Stimulated activated CD4-positive, alpha-beta T cell treated with anti-CD3 and anti-CD28 coated beads, TNF-alpha, amount 100 ng/mL, for 1 hour (primary cell): ENCODE data around the gene AP4S1.
"Not testable (repeated sequence)": the region's sequence is repeated elsewhere in the genome, so short reads cannot be mapped to it uniquely, and the experiment has no call there.

Source experiments
- DNase-seq, 3 donors: peaks; one replicate each; pipeline ENCODE4 v3.0.0-alpha.2; 2020; ENCODE audit warnings: low read depth in 3 of 3, low spot score in 1 of 3

AP4S1 gene

DNA sequence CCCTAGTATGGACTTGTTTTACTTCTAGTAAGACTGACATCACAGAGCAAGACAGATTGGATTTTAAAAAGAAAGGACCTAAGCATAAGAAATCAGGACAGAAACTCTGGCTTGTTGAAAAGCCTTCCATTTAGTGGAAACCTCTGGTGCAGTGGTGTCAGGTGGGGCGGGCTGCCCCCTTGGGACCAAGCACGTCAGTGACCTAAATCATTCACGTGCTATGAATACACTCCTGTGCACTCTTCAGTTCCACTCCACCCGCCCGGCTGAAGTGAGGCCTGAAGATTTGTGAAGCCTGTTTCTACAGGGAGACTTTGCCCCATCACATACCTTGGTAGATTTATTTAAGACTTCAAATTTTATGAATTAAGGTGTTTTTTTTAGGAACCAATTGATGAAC is 58.9 kb downstream of the AP4S1 start:
- no peak for DNase-seq

DNA sequence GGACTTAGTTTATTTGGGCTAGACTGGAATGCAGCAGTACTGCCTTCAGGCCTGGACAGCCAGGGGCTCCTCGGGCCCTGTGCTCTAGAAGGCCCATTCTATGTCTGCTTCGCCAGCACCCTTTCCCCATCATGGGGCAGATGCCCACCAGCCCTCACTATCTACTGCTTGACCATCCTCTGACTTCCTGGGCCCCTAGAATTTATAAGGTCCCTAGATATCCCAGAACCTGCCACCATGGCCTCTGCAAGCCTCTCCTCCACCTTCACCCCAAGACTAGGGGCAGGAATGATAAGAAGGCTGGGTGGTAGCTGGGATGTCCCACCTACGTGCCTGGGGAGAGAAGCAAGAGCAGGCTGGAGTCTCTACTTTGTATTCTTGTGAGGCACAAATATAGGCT is 59.6 kb downstream of the AP4S1 start:
- DNase-seq, result no peak

DNA sequence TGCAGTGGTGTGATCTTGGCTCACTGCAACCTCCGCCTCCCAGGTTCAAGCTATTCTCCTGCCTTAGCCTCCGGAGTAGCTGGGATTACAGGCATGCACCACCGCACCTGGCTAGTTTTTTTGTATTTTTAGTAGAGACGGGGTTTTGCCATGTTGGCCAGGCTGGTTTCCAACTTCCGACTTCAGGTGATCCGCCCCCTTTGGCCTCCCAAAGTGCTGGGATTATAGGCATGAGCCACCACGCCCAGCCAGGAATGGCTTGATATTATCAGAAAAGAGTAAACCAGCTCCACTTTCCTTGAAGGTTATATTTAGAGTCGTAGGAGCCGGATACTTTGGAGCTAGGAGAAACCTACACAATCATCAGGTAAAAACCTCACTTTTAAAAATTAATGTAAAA is 61.0 kb downstream of the AP4S1 start:
- not testable (repeated sequence) for DNase-seq

DNA sequence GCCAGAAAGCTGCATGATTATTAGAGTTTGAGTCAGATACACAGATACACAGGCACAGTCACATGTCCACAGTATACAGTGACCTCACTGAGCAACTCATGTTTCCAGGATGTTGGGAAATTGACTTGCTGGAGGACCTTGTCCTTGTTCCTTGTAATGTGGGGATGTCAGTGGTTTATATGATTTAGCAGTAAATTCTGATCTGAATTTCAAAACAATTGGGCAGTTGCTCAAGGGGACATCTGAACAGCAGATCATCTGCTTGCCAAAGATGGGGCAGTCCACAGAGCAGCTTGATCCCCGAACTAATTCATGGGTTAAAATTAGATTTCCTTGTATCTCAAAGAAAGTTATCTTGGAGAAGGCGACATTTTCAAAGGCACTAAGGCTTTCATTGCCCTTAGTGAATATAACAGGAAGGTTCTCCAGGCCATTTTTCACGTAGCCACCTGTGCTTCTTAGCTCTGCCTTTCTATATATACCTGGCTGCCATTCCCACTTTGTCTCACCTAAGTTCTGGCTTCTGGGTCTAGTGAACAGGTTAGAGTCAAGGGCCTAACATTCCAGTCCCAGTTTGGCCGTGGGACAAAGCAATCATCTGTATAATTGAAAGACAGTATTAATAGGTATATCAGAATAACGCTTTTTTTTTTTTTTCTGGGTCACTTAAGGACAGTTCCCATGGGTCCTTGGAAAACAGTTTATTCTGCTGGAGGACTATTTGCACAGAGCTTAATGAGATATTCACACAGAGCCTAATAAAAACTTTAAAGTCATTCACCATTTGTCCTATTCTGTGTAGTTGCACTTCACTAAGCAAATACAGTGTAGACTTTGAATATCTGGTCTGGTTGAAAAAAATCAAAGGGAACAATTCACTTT is 65.7 kb downstream of the AP4S1 start:
- DNase-seq, result no peak

DNA sequence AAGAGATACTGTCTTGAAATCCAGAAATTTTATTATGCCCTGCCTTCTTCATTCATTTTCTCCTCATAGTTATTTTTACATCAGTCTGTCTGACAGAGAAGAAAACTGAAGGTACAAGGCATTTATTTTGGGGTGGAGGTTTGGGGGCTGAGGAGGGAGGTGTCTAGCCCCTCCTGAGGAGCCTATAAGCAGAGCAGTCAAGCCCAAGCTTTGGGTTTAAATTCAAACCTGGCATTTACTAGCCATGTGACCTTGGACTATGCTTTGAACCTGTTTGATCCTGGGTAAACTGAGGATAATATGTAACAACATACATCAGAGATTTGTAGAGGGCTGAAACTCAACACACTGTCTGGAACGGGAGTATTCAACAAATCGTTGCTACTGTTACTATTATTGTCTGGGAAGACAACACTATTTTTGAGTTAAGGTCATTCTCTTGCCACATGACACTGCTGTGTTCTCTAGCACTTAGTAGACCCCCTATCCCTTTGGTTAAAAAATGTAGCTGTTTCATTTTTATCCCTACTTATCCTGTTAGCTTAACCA is 66.8 kb downstream of the AP4S1 start:
- DNase-seq, result no peak

DNA sequence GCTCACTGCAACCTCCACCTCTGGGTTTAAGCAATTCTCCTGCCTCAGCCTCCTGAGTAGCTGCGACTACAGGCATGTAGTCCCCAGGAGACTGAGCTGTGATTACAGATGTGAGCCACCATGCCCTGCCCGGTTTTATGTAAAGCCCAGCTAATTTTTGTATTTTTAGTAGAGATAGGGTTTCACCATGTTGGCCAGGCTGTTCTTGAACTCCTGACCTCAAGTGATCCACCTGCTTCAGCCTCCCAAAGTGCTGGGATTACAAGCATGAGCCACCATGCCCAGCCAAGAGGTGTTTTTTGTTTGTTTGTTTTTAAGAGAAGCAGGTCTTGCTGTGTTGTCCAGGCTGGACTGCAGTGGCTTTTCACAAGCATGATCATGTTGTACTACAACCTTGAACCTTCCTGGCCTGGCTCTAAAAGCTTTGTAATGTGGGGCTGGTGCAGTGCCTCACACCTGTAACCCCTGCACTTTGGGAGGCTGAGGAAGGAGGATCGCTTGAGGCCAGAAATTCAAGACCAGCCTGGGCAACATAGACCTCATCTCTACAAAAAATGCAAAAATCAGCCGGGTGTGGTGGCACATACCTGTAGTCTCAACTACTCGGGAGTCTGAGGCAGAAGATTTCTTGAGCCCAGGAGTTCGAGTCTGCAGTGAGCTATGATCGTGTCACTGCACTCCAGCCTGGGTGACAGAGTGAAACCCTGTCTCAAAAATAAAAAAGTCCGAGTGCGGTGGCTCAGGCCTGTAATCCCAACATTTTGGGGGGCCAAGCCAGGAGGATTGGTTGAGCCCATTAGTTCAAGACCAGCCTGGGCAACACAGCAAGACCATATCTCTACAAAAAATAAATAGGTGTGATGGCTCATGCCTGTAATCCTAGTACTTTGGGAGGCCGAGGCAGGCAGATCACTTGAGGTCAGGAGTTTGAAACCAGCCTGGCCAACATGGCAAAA is 68.7 kb downstream of the AP4S1 start:
- not testable (repeated sequence) for DNase-seq

DNA sequence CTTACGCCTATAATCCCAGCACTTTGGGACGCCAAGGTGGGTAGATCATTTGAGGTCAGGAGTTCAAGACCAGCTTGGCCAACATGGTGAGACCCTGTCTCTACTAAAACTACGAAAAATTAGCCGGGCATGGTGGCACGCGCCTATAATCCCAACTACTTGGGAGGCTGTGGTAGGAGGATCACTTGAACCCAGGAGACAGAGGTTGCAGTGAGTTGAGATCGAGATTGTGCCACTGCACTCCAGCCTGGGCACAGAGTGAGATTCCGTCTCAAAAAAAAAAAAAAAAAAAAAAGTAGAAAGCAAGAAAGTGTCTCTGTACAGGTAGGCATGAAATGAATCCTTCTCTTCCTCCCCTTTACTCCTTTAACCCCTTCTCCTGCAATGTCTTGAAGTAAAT is 70.4 kb downstream of the AP4S1 start:
- DNase-seq, result not testable (repeated sequence)

DNA sequence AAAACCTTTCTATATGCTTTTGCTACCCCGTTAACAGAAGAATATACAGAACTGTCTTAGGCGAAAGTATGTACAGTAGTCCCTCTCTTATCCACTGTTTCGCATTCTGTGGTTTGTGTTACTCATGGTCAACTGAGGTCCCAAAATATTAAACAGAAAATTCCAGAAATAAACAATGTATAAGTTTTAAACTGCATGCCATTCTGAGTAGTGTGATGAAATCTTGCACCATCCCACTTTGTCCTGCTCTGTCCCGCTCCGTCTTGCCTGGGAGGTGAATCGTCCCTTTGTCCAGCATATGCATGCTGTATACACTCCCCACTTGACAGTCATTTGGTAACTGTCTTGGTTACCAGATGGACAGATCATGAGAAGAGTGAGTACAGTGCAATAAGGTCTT is 70.8 kb downstream of the AP4S1 start:
- no peak for DNase-seq

DNA sequence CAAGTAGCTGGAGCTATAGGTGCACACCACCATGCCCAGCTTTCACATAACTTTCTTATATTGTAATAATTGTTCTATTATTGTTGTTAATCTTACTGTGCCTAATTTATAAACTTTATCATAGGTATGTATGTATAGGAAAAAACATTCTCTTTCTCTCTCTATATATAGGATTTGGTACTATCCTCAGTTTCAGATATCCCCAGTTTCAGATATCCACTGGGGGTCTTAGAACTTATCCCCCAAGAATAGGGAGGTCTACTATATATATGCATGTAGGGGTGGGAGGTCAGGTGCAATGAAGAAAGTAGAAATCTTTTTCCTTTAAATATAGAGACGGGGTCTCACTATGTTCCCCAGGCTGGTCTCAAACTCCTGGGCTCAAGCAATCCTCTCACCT is 71.6 kb downstream of the AP4S1 start:
- no peak for DNase-seq

DNA sequence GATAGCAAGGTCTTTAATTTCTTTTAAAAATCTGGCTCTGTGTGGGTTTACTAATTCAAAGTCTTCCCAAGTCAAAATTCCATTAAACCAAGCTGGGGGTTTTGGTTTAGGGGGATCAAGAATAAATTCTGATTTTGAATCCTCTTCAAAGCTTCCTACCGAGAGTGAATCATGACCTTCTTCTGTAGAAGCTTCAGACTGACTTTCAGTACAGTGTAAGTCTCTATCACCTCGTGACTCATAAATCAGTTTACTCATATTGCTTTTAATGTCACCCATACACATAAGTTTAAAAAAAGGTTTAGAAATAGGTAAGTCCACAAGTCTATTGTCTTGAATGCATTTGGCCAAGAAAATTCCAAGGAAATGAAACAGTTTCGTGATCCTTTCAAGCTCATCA is 81.3 kb downstream of the AP4S1 start:
- no peak for DNase-seq

DNA sequence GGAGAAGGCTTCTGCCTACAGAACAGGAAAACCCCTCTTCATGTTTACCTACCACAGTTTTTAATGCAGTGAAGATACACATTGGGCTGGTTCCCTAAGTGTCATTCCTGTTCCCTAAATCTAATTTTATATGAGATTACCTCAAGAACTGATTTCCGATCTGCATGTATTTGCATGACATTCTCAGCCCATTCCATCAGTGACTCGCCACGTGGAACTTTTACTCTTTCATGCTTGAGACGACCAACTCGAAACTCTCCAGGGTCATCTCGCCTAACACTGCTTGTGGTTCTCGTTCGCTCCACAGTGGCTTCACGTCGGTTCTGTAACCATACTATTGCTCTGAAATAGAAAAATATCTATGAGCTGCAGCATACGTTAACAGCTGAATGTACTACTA is 83.8 kb downstream of the AP4S1 start:
- DNase-seq, result no peak

DNA sequence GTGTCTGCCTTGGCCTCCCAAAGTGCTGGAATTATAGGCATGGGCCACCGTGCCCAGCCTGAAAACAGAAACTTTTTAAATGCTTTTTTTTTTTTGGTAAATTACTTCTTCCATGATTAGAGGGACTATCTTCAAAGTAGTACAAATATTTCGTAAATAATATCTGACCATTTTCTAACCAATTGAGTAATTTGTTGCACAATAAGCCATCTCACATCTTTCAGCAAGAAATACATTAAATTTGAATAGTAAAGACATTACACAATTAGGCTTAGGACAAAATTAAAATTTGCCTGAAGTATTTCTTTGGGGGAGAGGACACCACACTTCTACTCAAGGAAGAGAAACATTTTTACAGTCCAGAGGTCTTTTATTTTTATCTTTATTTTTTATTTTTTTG is 85.4 kb downstream of the AP4S1 start:
- DNase-seq, result no peak

DNA sequence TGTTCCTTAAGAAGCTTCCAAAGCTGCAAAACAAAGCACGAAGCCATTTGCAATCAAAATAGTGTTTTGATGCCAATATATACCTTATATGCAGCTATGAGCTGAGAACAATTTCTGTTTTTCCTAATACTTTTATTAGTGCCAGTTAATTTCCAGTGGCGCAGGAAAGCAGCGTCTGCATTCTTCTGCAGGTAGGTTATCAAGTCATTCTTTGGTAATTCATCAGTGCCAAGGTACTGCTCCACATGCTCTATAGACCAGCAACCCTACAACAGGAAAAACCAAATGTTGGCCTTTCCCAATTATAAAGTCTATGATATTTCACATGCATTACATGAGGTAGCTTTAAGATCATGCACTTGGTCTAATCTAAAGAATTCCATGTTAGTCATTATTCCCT is 88.3 kb downstream of the AP4S1 start:
- DNase-seq, result no peak

DNA sequence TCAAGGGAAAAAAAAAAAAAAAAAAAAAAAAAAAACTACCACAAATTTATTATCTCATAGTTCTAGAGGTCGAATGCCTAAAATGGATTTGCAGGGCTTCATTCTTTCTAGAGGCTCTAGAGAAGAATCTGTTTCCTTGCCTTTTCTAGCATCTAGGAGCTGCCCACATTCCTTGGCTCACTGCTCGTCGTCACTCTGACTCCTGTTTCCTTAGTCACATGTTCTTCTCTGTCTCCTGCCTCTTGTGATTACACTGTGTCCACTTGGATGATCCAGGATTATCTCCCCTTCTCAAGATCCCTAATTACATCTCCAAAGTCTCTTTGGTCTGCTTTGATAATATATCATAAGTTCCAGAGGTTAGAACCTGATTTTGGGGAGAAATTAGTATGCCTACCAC is 93.4 kb downstream of the AP4S1 start:
- no peak for DNase-seq

DNA sequence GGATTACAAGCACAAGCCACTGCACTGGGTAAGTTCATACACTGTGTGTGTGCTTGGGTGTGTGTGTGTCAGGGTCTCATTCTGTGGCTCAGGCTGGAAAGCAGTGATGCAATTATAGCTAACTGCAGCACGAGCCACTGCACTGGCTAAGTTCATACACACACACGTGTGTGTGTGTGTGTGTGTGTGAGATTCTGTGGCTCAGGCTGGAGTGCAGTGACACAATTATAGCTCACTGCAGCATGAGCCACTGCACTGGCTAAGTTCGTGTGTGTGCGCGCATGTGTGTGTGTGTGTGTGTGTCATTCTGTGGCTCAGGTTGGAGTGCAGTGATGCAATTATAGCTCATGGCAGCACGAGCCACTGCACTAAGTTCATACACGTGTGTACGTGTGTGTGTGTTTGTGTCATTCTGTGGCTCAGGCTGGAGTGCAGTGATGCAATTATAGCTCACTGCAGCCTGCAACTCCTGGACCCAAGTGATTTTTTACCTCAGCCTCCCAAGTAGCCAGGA is 96.7 kb downstream of the AP4S1 start:
- DNase-seq, result no peak

DNA sequence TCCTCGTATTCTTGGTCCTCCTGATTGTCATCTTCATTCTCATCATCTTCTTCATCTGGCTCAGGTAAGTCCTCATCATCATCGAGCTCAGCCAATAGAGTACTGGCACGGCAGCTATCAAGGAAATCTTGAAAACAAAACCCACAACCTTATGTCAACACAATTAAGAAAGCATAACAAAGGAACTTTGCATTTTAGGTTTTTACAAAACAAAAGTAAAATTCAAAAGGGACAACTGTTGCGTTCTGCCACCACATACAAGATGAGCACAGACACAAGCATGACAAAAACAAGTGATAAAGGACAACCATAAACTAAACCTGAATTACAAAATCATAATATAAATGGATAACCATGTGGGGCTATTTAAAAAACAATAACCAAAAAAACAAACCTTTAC is 97.5 kb downstream of the AP4S1 start:
- DNase-seq, result no peak

DNA sequence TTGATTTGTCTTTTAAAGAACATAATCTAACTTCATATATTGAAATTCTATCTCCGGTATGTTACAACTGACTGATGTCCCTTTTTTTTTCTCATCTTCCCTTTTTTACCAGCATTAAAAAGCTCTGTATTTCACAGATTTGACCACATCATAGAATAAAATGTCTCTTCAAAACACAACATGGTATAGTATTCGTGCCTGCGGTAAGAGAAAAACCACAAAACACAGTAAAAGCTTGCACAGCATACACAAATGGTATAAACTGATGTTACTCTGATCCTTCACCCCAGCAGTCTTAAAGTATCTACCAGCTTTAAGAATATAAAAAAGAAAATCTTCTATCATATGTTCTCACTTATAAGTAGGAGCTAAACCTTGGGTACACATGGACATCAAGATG is 98.7 kb downstream of the AP4S1 start:
- peak in 1 of 3 donors; percentile 3 for DNase-seq

DNA sequence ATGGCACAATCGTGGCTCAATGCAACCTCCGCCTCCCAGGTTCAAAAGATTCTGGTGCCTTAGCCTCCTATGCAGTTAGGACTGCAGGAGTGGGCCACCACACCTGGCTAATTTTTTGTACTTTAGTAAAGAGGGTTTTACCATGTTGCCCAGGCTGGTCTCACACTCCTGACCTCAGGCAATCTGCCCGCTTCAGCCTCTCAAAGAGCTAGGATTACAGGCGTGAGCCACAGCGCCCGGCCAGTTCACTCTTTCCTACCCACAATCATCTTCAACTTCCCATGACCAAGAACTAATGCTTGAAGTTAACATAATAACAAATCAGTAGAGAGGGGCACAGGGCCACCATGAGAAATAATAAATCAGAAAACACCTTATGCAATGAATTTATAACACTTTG is 99.8 kb downstream of the AP4S1 start:
- no peak for DNase-seq

DNA sequence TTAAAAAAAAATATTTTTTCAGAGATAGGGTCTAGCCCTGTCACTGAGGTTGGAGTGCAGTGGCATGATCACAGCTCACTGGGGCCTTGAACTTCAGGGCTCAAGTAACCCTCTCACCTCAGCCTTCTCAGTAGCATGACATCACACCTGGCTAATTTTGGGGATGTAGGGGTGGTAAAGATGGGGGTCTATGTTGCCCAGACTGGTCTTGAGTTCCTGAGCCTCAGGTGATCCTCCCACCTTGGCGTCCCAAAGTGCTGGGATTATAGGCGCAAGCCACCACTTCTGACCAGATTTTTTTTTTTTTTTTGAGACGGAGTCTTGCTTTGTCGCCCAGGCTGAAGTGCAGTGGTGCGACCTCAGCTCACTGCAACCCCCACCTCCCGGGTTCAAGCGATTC is 101.2 kb downstream of the AP4S1 start:
- DNase-seq, result no peak

DNA sequence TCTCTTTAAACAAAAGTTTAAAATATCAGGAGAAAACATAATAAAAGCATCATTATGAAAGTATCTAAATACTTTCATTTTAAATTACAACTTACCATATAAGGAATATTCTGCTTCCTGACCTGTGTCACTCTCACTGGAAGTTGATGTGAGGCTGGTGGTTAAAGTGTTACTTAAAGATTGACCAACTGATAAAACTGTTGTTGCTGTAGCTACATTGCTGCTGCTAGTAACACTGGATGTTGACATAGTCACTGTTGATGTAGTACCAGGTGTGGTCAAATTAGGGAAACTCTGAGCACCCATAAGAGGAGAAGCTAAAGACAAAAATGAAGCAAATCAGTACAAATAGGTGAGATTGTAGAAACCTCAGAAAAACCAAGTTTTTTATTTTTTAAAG is 102.2 kb downstream of the AP4S1 start:
- DNase-seq, result no peak
